NB4 (cell line): Measurements from ENCODE around the gene CDK5RAP3.
"Not testable (repeated sequence)": the region's sequence is repeated elsewhere in the genome, so short reads cannot be mapped to it uniquely, and the experiment has no call there.

ENCODE experiments used
- POLR2A ChIP-seq: IDR thresholded peaks from 2 replicates; pipeline ENCODE4 v1.6.1; 2011; ENCODE audit warnings: mild to moderate bottlenecking; ENCODE audit not compliant: insufficient read length; ENCODE audit errors: extremely low read depth
- TF ChIP-seq, protein P1 (sequence below): IDR thresholded peaks from one replicate; pipeline ENCODE4 v1.5.1; 2012; ENCODE audit warnings: low read depth, low read length

DNA sequence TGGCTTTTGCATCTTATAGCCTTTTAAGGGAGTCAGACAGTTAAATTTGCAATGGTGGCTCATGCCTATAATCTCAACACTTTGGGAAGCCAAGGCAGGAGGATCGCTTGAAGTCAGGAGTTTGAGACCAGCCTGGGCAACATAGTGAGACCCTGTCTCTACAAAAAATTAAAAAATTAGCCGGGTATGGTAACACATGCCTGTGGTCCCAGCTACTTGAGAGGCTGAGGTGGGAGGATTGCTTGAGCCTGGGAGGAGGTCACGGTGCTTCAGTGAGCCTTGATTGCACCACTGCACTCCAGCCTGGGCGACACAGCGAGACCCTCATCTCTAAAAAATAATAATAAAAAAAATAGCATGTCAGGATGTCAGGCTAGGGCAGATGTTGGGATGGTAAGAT, 30.7 kb downstream of the CDK5RAP3 start:
- TF ChIP-seq, protein P1, sequence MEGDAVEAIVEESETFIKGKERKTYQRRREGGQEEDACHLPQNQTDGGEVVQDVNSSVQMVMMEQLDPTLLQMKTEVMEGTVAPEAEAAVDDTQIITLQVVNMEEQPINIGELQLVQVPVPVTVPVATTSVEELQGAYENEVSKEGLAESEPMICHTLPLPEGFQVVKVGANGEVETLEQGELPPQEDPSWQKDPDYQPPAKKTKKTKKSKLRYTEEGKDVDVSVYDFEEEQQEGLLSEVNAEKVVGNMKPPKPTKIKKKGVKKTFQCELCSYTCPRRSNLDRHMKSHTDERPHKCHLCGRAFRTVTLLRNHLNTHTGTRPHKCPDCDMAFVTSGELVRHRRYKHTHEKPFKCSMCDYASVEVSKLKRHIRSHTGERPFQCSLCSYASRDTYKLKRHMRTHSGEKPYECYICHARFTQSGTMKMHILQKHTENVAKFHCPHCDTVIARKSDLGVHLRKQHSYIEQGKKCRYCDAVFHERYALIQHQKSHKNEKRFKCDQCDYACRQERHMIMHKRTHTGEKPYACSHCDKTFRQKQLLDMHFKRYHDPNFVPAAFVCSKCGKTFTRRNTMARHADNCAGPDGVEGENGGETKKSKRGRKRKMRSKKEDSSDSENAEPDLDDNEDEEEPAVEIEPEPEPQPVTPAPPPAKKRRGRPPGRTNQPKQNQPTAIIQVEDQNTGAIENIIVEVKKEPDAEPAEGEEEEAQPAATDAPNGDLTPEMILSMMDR = not testable (repeated sequence)
- TF ChIP-seq POLR2A = not testable (repeated sequence)
